HepG2 (cell line): Measurements from ENCODE around the gene C1orf35. TPM values are rescaled to one million over a fixed set of nuclear protein-coding genes. Genes with fewer than 3 reads are reported as not detected.

Experiments used
- ETV6 ChIP-seq: sonication (generic); formaldehyde crosslinking; conservative IDR thresholded peaks from 2 replicates; pipeline ENCODE4 v1.4.0; 2020; ENCODE audit warnings: missing genetic modification reagents
- FOSL2 ChIP-seq: sonication (generic); formaldehyde crosslinking; IDR thresholded peaks from 2 replicates; pipeline ENCODE4 v1.4.0; 2020; ENCODE audit warnings: missing genetic modification reagents
- FOXA3 ChIP-seq: IDR thresholded peaks from 2 replicates; pipeline ENCODE4 v1.6.1; 2016; ENCODE audit warnings: missing genetic modification reagents, missing compliant biosample characterization
- FOXJ3 ChIP-seq: sonication (generic); formaldehyde crosslinking; IDR thresholded peaks from 2 replicates; pipeline ENCODE4 v1.4.0; 2020; ENCODE audit warnings: missing genetic modification reagents, mild to moderate bottlenecking, borderline replicate concordance
- HDAC2 ChIP-seq: sonication (generic); formaldehyde crosslinking; IDR thresholded peaks from 2 replicates; pipeline ENCODE4 v1.4.0; 2020; ENCODE audit warnings: missing genetic modification reagents
- KAT8 ChIP-seq: IDR thresholded peaks from 2 replicates; pipeline ENCODE4 v1.6.1; 2016; ENCODE audit warnings: missing genetic modification reagents, missing compliant biosample characterization
- KDM3A ChIP-seq: IDR thresholded peaks from 2 replicates; pipeline ENCODE4 v1.6.1; 2018; ENCODE audit warnings: low read depth, missing compliant biosample characterization
- MBNL3 ChIP-seq: fragments of 250-450 bp; sonication (Bioruptor Pico); conservative IDR thresholded peaks from 2 replicates; pipeline ENCODE4 v1.8.0; 2022; ENCODE audit warnings: mild to moderate bottlenecking, inconsistent platforms
- NCOA1 ChIP-seq: sonication (generic); formaldehyde crosslinking; IDR thresholded peaks from 2 replicates; pipeline ENCODE4 v1.9.0; 2021; ENCODE audit warnings: missing genetic modification reagents
- NR3C1 ChIP-seq: sonication (generic); formaldehyde crosslinking; IDR thresholded peaks from 2 replicates; pipeline ENCODE4 v1.4.0; 2020; ENCODE audit warnings: missing genetic modification reagents
- RORA ChIP-seq: sonication (generic); formaldehyde crosslinking; IDR thresholded peaks from 2 replicates; pipeline ENCODE4 v1.5.0; 2020; ENCODE audit warnings: mild to moderate bottlenecking, missing genetic modification reagents, moderate library complexity
- SRSF1 ChIP-seq: fragments of 200-400 bp; formaldehyde crosslinking; optimal IDR thresholded peaks from 2 replicates; pipeline ENCODE3; 2017; ENCODE audit warnings: mild to moderate bottlenecking, low read depth, low read length, moderate library complexity
- SSRP1 ChIP-seq: IDR thresholded peaks from 2 replicates; pipeline ENCODE4 v1.6.1; 2016; ENCODE audit warnings: control low read depth
- TCF7L2 ChIP-seq: IDR thresholded peaks from 2 replicates; pipeline ENCODE4 v1.6.1; 2011; ENCODE audit warnings: mild to moderate bottlenecking, low read depth, low read length, moderate library complexity
- ZBTB21 ChIP-seq: sonication (generic); formaldehyde crosslinking; IDR thresholded peaks from 2 replicates; pipeline ENCODE4 v1.4.0; 2020; ENCODE audit warnings: missing genetic modification reagents
- ZBTB42 ChIP-seq: sonication (generic); formaldehyde crosslinking; IDR thresholded peaks from 2 replicates; pipeline ENCODE4 v1.5.0; 2020; ENCODE audit warnings: mild to moderate bottlenecking, missing genetic modification reagents
- ZFP36 ChIP-seq: fragments of 150-350 bp; IDR thresholded peaks from 2 replicates; pipeline ENCODE4 v1.6.1; 2018; ENCODE audit warnings: borderline replicate concordance, low read length, low read depth; ENCODE audit not compliant: partially characterized antibody
- ZNF143 ChIP-seq: sonication (generic); formaldehyde crosslinking; IDR thresholded peaks from 2 replicates; pipeline ENCODE4 v1.4.0; 2020; ENCODE audit warnings: missing genetic modification reagents
- ZNF367 ChIP-seq: sonication (generic); formaldehyde crosslinking; IDR thresholded peaks from 2 replicates; pipeline ENCODE4 v1.4.0; 2020; ENCODE audit warnings: missing genetic modification reagents, borderline replicate concordance
- ZNF441 ChIP-seq: sonication (generic); formaldehyde crosslinking; IDR thresholded peaks from 2 replicates; pipeline ENCODE4 v1.7.0; 2021; ENCODE audit warnings: missing genetic modification reagents, borderline replicate concordance
- ZSCAN22 ChIP-seq: sonication (generic); formaldehyde crosslinking; IDR thresholded peaks from 2 replicates; pipeline ENCODE4 v1.4.0; 2020; ENCODE audit warnings: mild to moderate bottlenecking, missing genetic modification reagents
- ZSCAN9 ChIP-seq: IDR thresholded peaks from 2 replicates; pipeline ENCODE4 v1.6.1; 2016; ENCODE audit warnings: borderline replicate concordance
- polyA plus RNA-seq, 8 experiments: library from polyadenylated mRNA; depleted of rRNA in 3 of 8; stranded (reverse) in 7 of 8; unstranded in 1 of 8; fragments of >200 nt; fragmentation: Illumina TruSeq in 4 of 8; extraction: Trizol in 4 of 8; gene quantifications; 2 replicates each; pipeline versions ENCODE4 v1.2.1 to v1.2.3, GENCODE V29; 2011 to 2016; ENCODE audit warnings: low read depth in 4 of 8, missing spikeins in 1 of 8, mixed read lengths in 1 of 8; ENCODE audit not compliant: insufficient read depth in 1 of 8
- total RNA-seq, 5 experiments: library from RNA; depleted of rRNA; stranded (reverse); fragments of >200 nt; fragmentation: Illumina TruSeq; extraction: Trizol; gene quantifications; 2 replicates each; pipeline ENCODE4 v1.2.3, GENCODE V29; 2016; ENCODE audit warnings: low read depth in 1 of 5
- TF ChIP-seq, protein P1 (sequence below), 2 experiments: IDR thresholded peaks; 2 replicates each; pipeline ENCODE4 v1.6.1; 2011 to 2012; ENCODE audit warnings: low read length in 2 of 2, borderline replicate concordance in 1 of 2, low read depth in 1 of 2, mild to moderate bottlenecking in 1 of 2, moderate library complexity in 1 of 2
- TF ChIP-seq, protein P2 (sequence below): sonication (generic); formaldehyde crosslinking; IDR thresholded peaks from 2 replicates; pipeline ENCODE4 v1.5.1; 2020; ENCODE audit warnings: missing genetic modification reagents, mild to moderate bottlenecking, borderline replicate concordance
- TF ChIP-seq, protein P3 (sequence below): IDR thresholded peaks from 2 replicates; pipeline ENCODE4 v1.6.1; 2016

Gene C1orf35
- total and polyA plus RNA-seq, 2 of the 13 experiments (the other 11 are each of a cell fraction or from before 2014, with no cell fraction given): 8.1 to 19.3 TPM

DNA sequence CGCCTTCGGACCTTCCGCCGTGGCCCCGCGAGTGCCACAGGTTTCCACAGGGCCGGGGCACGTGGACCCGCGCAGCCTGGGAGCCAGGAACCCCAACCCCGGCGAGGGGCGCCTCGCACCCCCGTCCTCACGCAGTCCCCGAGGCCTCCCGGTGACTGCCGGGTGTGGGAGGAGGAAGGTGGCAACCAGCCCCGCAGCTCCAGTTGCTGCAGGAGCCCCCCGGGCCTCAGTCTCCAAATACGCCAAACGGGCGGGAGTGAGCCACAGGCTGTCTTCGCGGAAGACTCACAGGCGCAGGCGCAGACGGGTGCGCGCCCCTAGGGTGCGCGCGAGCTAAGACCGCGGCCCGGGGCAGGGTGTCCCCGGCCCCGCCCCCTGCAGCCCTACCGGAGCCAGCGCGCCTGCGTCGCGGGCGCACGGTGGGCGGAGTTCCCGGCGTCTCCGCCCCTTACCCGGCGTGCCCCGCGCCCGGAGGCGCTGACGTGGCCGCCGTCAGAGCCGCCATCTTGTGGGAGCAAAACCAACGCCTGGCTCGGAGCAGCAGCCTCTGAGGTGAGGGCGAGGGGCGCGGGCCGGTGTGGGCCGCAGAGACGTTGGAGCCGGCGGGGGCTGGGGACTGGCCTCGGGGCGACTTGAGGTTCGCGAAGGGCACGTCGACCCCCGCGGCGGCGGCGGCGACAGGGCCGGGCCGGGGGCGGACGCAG, 20.8 kb downstream of the C1orf35 start, which contains the start of gene ARF1 (continued):
- TF ChIP-seq, protein P1, sequence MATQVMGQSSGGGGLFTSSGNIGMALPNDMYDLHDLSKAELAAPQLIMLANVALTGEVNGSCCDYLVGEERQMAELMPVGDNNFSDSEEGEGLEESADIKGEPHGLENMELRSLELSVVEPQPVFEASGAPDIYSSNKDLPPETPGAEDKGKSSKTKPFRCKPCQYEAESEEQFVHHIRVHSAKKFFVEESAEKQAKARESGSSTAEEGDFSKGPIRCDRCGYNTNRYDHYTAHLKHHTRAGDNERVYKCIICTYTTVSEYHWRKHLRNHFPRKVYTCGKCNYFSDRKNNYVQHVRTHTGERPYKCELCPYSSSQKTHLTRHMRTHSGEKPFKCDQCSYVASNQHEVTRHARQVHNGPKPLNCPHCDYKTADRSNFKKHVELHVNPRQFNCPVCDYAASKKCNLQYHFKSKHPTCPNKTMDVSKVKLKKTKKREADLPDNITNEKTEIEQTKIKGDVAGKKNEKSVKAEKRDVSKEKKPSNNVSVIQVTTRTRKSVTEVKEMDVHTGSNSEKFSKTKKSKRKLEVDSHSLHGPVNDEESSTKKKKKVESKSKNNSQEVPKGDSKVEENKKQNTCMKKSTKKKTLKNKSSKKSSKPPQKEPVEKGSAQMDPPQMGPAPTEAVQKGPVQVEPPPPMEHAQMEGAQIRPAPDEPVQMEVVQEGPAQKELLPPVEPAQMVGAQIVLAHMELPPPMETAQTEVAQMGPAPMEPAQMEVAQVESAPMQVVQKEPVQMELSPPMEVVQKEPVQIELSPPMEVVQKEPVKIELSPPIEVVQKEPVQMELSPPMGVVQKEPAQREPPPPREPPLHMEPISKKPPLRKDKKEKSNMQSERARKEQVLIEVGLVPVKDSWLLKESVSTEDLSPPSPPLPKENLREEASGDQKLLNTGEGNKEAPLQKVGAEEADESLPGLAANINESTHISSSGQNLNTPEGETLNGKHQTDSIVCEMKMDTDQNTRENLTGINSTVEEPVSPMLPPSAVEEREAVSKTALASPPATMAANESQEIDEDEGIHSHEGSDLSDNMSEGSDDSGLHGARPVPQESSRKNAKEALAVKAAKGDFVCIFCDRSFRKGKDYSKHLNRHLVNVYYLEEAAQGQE (IDR thresholded peaks at IDR 0.05; ENCODE audit: borderline replicate concordance in 1 of 2, low read depth in 1 of 2, low read length in 2 of 2): no peak
- TF ChIP-seq HDAC2 (CRISPR knock-in tag) (no peak; the same call in 1 of the 2 replicates), ZSCAN22 (CRISPR knock-in tag) (no peak), ZNF367 (CRISPR knock-in tag) (no peak), ZNF143 (peak; percentile 88), KDM3A (CRISPR knock-in tag) (no peak), ZSCAN9 (CRISPR knock-in tag) (no peak), FOXJ3 (CRISPR knock-in tag) (no peak), ZFP36 (no peak), MBNL3 (CRISPR knock-in tag) (no peak), SRSF1 (peak; percentile 49), NCOA1 (CRISPR knock-in tag) (peak; percentile 74; the same call in 1 of the 2 replicates), ZBTB42 (CRISPR knock-in tag) (peak; percentile 76; the same call in 1 of the 2 replicates), ETV6 (CRISPR knock-in tag) (no peak; the same call in 1 of the 2 replicates), NR3C1 (no peak), TCF7L2 (no peak), ZNF441 (CRISPR knock-in tag) (no peak; the same call in 1 of the 2 replicates), ZBTB21 (CRISPR knock-in tag) (no peak), KAT8 (CRISPR knock-in tag) (peak; percentile 48), SSRP1 (CRISPR knock-in tag) (no peak), FOXA3 (CRISPR knock-in tag) (peak; percentile 24; the same call in 1 of the 2 replicates), RORA (CRISPR knock-in tag) (no peak), FOSL2 (CRISPR knock-in tag) (no peak; the same call in 1 of the 2 replicates)
- TF ChIP-seq, protein P2, sequence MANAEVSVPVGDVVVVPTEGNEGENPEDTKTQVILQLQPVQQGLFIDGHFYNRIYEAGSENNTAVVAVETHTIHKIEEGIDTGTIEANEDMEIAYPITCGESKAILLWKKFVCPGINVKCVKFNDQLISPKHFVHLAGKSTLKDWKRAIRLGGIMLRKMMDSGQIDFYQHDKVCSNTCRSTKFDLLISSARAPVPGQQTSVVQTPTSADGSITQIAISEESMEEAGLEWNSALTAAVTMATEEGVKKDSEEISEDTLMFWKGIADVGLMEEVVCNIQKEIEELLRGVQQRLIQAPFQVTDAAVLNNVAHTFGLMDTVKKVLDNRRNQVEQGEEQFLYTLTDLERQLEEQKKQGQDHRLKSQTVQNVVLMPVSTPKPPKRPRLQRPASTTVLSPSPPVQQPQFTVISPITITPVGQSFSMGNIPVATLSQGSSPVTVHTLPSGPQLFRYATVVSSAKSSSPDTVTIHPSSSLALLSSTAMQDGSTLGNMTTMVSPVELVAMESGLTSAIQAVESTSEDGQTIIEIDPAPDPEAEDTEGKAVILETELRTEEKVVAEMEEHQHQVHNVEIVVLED: peak; percentile 72; the same call in 1 of the 2 replicates
- TF ChIP-seq, protein P3, sequence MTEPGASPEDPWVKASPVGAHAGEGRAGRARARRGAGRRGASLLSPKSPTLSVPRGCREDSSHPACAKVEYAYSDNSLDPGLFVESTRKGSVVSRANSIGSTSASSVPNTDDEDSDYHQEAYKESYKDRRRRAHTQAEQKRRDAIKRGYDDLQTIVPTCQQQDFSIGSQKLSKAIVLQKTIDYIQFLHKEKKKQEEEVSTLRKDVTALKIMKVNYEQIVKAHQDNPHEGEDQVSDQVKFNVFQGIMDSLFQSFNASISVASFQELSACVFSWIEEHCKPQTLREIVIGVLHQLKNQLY: no peak
